ENCODE data around the gene AGTR2. TPM values are rescaled to one million over a fixed set of nuclear protein-coding genes. Genes with fewer than 3 reads are reported as not detected.

The AGTR2 gene, protein sequence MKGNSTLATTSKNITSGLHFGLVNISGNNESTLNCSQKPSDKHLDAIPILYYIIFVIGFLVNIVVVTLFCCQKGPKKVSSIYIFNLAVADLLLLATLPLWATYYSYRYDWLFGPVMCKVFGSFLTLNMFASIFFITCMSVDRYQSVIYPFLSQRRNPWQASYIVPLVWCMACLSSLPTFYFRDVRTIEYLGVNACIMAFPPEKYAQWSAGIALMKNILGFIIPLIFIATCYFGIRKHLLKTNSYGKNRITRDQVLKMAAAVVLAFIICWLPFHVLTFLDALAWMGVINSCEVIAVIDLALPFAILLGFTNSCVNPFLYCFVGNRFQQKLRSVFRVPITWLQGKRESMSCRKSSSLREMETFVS
- not detected in 2 replicates for total RNA-seq

DNA sequence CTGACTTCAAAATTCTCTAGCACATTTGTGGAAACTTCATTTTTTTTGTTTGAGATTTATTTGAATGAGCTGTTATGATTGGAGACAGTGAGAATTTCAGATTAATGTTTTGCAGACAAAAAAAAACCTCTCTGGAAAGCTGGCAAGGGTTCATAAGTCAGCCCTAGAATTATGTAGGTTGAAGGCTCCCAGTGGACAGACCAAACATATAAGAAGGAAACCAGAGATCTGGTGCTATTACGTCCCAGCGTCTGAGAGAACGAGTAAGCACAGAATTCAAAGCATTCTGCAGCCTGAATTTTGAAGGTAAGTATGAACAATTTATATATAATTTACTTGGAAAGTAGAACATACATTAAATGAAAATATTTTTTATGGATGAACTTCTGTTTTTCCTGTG, at the start of gene AGTR2:
Gene AGTR2, plus strand, starts transcription at position 234 of the 400 bp plus-strand sequence. CDS start 1,537 bp downstream, outside the sequence.

Measured in smooth muscle cell of the pulmonary artery (primary cell).